ENCODE measurements around the gene GRB10. TPM values are rescaled to one million over a fixed set of nuclear protein-coding genes. Genes with fewer than 3 reads are reported as not detected.

The GRB10 gene
- total and polyA plus RNA-seq, 2 of the 8 experiments (the other 6 are each of a cell fraction or from before 2014, with no cell fraction given) = 35.7 to 97.0 TPM

DNA sequence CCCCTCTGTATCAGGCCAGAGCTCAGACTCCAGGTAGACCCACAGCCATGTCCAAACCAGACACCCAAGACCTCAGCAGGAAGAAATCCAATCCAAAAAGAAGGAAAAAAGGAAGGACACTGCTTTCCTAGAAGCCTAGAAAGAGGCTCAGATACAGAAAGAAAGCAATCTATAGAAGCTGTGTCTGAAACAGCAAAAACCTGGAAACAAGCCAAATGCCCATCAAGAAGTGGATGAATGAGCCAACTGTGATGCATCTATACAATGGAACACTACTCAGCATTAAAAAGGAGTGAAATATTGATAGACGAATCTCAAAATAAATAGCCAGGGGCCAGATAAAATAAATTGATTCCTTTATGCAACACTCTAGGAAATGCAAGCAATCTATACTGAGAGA, 31.6 kb downstream of the GRB10 start (continued):
- TF ChIP-seq, protein P1, sequence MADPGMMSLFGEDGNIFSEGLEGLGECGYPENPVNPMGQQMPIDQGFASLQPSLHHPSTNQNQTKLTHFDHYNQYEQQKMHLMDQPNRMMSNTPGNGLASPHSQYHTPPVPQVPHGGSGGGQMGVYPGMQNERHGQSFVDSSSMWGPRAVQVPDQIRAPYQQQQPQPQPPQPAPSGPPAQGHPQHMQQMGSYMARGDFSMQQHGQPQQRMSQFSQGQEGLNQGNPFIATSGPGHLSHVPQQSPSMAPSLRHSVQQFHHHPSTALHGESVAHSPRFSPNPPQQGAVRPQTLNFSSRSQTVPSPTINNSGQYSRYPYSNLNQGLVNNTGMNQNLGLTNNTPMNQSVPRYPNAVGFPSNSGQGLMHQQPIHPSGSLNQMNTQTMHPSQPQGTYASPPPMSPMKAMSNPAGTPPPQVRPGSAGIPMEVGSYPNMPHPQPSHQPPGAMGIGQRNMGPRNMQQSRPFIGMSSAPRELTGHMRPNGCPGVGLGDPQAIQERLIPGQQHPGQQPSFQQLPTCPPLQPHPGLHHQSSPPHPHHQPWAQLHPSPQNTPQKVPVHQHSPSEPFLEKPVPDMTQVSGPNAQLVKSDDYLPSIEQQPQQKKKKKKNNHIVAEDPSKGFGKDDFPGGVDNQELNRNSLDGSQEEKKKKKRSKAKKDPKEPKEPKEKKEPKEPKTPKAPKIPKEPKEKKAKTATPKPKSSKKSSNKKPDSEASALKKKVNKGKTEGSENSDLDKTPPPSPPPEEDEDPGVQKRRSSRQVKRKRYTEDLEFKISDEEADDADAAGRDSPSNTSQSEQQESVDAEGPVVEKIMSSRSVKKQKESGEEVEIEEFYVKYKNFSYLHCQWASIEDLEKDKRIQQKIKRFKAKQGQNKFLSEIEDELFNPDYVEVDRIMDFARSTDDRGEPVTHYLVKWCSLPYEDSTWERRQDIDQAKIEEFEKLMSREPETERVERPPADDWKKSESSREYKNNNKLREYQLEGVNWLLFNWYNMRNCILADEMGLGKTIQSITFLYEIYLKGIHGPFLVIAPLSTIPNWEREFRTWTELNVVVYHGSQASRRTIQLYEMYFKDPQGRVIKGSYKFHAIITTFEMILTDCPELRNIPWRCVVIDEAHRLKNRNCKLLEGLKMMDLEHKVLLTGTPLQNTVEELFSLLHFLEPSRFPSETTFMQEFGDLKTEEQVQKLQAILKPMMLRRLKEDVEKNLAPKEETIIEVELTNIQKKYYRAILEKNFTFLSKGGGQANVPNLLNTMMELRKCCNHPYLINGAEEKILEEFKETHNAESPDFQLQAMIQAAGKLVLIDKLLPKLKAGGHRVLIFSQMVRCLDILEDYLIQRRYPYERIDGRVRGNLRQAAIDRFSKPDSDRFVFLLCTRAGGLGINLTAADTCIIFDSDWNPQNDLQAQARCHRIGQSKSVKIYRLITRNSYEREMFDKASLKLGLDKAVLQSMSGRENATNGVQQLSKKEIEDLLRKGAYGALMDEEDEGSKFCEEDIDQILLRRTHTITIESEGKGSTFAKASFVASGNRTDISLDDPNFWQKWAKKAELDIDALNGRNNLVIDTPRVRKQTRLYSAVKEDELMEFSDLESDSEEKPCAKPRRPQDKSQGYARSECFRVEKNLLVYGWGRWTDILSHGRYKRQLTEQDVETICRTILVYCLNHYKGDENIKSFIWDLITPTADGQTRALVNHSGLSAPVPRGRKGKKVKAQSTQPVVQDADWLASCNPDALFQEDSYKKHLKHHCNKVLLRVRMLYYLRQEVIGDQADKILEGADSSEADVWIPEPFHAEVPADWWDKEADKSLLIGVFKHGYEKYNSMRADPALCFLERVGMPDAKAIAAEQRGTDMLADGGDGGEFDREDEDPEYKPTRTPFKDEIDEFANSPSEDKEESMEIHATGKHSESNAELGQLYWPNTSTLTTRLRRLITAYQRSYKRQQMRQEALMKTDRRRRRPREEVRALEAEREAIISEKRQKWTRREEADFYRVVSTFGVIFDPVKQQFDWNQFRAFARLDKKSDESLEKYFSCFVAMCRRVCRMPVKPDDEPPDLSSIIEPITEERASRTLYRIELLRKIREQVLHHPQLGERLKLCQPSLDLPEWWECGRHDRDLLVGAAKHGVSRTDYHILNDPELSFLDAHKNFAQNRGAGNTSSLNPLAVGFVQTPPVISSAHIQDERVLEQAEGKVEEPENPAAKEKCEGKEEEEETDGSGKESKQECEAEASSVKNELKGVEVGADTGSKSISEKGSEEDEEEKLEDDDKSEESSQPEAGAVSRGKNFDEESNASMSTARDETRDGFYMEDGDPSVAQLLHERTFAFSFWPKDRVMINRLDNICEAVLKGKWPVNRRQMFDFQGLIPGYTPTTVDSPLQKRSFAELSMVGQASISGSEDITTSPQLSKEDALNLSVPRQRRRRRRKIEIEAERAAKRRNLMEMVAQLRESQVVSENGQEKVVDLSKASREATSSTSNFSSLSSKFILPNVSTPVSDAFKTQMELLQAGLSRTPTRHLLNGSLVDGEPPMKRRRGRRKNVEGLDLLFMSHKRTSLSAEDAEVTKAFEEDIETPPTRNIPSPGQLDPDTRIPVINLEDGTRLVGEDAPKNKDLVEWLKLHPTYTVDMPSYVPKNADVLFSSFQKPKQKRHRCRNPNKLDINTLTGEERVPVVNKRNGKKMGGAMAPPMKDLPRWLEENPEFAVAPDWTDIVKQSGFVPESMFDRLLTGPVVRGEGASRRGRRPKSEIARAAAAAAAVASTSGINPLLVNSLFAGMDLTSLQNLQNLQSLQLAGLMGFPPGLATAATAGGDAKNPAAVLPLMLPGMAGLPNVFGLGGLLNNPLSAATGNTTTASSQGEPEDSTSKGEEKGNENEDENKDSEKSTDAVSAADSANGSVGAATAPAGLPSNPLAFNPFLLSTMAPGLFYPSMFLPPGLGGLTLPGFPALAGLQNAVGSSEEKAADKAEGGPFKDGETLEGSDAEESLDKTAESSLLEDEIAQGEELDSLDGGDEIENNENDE (IDR thresholded peaks at IDR 0.05; ENCODE audit: insufficient replicate concordance, low read length) = no peak
- no peak for TF ChIP-seq SIRT6 (IDR thresholded peaks at IDR 0.05; ENCODE audit: low read length)
- TF ChIP-seq CBX5 (IDR thresholded peaks at IDR 0.05; ENCODE audit: low read depth, low read length) = no peak
- TF ChIP-seq YY1 (IDR thresholded peaks at IDR 0.05; ENCODE audit: low read depth, low read length) = no peak
- TF ChIP-seq MAFK (IDR thresholded peaks at IDR 0.05; ENCODE audit: low read depth, low read length) = no peak

Measured in H1 (cell line).